ENCODE results near the gene CNTNAP2. TPM values are rescaled to one million over a fixed set of nuclear protein-coding genes. Genes with fewer than 3 reads are reported as not detected.

Gene CNTNAP2
- total and polyA plus RNA-seq, 4 donors: 0.14 to 2.3 (median 1.1) TPM

DNA sequence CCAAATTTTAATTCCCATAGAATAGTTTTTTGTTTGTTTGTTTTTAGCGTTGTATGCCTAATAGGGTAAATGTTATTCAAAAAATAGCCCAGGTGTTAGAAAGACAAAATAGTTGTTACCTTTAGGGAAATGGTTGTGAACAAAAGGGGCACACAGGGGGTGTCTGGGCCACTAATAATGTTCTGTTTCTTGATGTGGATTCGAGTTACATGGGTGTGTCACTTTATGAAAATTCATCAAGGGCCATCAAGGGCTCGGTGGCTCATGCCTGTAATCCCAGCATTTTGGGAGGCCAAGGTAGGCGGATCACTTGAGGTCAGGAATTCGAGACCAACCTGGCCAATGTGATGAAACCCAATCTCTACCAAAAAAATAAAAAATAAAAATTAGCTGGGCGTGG is 1942.2 kb downstream of the CNTNAP2 start:
- DNase-seq (ENCODE audit: low spot score): no peak
- Histone ChIP-seq H3K36me3 (ENCODE audit: control insufficient read depth in 4 of 4, insufficient read depth in 3 of 4, low read depth in 1 of 4, low read length in 3 of 4) (no peaks in the 10 kb centered on the region), H3K4me3 (ENCODE audit: low read depth in 1 of 3, low read length in 3 of 3) (no peak overlapping the region), H3K27me3 (ENCODE audit: control insufficient read depth in 4 of 4, insufficient read depth in 4 of 4, low read length in 3 of 4) (no peaks in the 10 kb centered on the region), H3K9me3 (ENCODE audit: control insufficient read depth in 4 of 4, low read length in 3 of 4) (no peaks in the 10 kb centered on the region), H3K4me1 (ENCODE audit: control insufficient read depth in 4 of 4, insufficient read depth in 4 of 4, low read length in 3 of 4) (no peaks in the 10 kb centered on the region), H3K27ac (ENCODE audit: low read depth in 1 of 2, low read length in 2 of 2) (no peak overlapping the region), H3K9ac (ENCODE audit: low read depth in 1 of 2, low read length in 2 of 2) (no peak overlapping the region)
- TF ChIP-seq REST (IDR thresholded peaks at IDR 0.05): no peak
- no peak for TF ChIP-seq RAD21 (IDR thresholded peaks at IDR 0.05)
- no peak for TF ChIP-seq EGR1 (IDR thresholded peaks at IDR 0.05; ENCODE audit: low read depth in 2 of 2)
- TF ChIP-seq YY1 (IDR thresholded peaks at IDR 0.05): no peak
- TF ChIP-seq SP1 (IDR thresholded peaks at IDR 0.05): no peak
- 76% methylated on average over 6 of the region's 6 CpGs for WGBS

DNA sequence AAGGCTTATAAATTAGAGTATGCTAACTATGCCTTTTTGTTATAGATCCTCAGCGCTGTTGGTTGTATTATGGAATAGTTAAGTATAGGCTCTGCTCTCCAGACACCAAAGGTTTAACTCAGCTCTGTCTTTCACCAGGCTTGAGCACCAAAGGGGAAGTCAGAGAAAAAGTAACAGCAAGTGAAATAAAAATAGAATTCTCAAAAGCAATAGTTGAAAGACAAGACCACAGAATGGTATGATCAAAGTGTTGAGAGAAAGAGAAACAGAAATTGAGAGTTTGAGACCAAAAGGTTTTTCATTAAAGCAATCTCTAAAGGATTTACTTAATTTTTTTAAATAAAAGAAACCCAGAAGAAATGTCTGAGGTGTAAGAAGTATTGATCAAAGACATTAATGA is 1944.1 kb downstream of the CNTNAP2 start:
- DNase-seq (ENCODE audit: low spot score): no peak
- Histone ChIP-seq H3K27me3 (ENCODE audit: control insufficient read depth in 4 of 4, insufficient read depth in 4 of 4, low read length in 3 of 4) (no peaks in the 10 kb centered on the region), H3K36me3 (ENCODE audit: control insufficient read depth in 4 of 4, insufficient read depth in 3 of 4, low read depth in 1 of 4, low read length in 3 of 4) (no peaks in the 10 kb centered on the region), H3K9ac (ENCODE audit: low read depth in 1 of 2, low read length in 2 of 2) (no peak overlapping the region), H3K9me3 (ENCODE audit: control insufficient read depth in 4 of 4, low read length in 3 of 4) (no peaks in the 10 kb centered on the region), H3K4me1 (ENCODE audit: control insufficient read depth in 4 of 4, insufficient read depth in 4 of 4, low read length in 3 of 4) (no peaks in the 10 kb centered on the region), H3K4me3 (ENCODE audit: low read depth in 1 of 3, low read length in 3 of 3) (no peak overlapping the region), H3K27ac (ENCODE audit: low read depth in 1 of 2, low read length in 2 of 2) (no peak overlapping the region)
- WGBS: 85% methylated on average over 1 of the region's 1 CpG
- TF ChIP-seq HNF4A (conservative IDR thresholded peaks at IDR 0.05) (no peak), GABPA (IDR thresholded peaks at IDR 0.05 in 1 of 2, conservative IDR thresholded peaks at IDR 0.05 in 1 of 2) (no peak), YY1 (IDR thresholded peaks at IDR 0.05) (no peak), RXRA (IDR thresholded peaks at IDR 0.05) (no peak), MAX (IDR thresholded peaks at IDR 0.05) (no peak), TAF1 (conservative IDR thresholded peaks at IDR 0.05) (no peak), EGR1 (IDR thresholded peaks at IDR 0.05; ENCODE audit: low read depth in 2 of 2) (no peak), SP1 (IDR thresholded peaks at IDR 0.05) (no peak), CTCF (IDR thresholded peaks at IDR 0.05; ENCODE audit: low read depth, low read length, missing input control) (no peak), FOXA1 (IDR thresholded peaks at IDR 0.05) (no peak), ZBTB33 (IDR thresholded peaks at IDR 0.05) (no peak), NR2F2 (IDR thresholded peaks at IDR 0.05) (no peak), JUND (IDR thresholded peaks at IDR 0.05) (no peak), FOXA2 (IDR thresholded peaks at IDR 0.05) (no peak), RAD21 (IDR thresholded peaks at IDR 0.05) (no peak)
- TF ChIP-seq, protein P1, sequence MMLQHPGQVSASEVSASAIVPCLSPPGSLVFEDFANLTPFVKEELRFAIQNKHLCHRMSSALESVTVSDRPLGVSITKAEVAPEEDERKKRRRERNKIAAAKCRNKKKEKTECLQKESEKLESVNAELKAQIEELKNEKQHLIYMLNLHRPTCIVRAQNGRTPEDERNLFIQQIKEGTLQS (IDR thresholded peaks at IDR 0.05): no peak
